Activated T-helper 17 cell treated with anti-CD3 and anti-CD28 coated beads, Interleukin-2, amount 50 U/mL, for 72 hours (primary cell): ENCODE data around the gene EBPL. TPM values are rescaled to one million over a fixed set of nuclear protein-coding genes. Genes with fewer than 3 reads are reported as not detected.
A peak's percentile ranks its signal among the peaks of the same experiment; 100 is the strongest.
"Not testable (repeated sequence)": the region's sequence is repeated elsewhere in the genome, so short reads cannot be mapped to it uniquely, and the experiment has no call there.

Source experiments
- ATAC-seq: fragments of 150-1000 bp; cut with Tn5 transposase; replicated peaks from 2 replicates; pipeline ENCODE4 v1.10.0; 2021; ENCODE audit warnings: mild to moderate bottlenecking, moderate library complexity
- H3K27ac Mint-ChIP-seq: one replicate; pipeline ENCODE4 v1.8.0; 2022; ENCODE audit warnings: mixed read lengths
- H3K27me3 Mint-ChIP-seq: one replicate; pipeline ENCODE4 v1.8.0; 2022; ENCODE audit warnings: mixed read lengths
- H3K36me3 Mint-ChIP-seq: one replicate; pipeline ENCODE4 v1.8.0; 2022; ENCODE audit warnings: low read depth, mild to moderate bottlenecking, mixed read lengths
- H3K4me1 Mint-ChIP-seq: one replicate; pipeline ENCODE4 v1.8.0; 2022; ENCODE audit warnings: mixed read lengths
- H3K4me3 Mint-ChIP-seq: one replicate; pipeline ENCODE4 v1.8.0; 2022; ENCODE audit warnings: mild to moderate bottlenecking, mixed read lengths
- H3K9me3 Mint-ChIP-seq: one replicate; pipeline ENCODE4 v1.8.0; 2022; ENCODE audit warnings: mixed read lengths
- total RNA-seq, 2 donors: library from RNA; stranded (reverse); gene quantifications; one replicate each; pipeline ENCODE4 v1.2.3, GENCODE V29; 2022

The EBPL gene
- 10 to 100 TPM; 24.0 to 53.5 TPM for total RNA-seq

DNA sequence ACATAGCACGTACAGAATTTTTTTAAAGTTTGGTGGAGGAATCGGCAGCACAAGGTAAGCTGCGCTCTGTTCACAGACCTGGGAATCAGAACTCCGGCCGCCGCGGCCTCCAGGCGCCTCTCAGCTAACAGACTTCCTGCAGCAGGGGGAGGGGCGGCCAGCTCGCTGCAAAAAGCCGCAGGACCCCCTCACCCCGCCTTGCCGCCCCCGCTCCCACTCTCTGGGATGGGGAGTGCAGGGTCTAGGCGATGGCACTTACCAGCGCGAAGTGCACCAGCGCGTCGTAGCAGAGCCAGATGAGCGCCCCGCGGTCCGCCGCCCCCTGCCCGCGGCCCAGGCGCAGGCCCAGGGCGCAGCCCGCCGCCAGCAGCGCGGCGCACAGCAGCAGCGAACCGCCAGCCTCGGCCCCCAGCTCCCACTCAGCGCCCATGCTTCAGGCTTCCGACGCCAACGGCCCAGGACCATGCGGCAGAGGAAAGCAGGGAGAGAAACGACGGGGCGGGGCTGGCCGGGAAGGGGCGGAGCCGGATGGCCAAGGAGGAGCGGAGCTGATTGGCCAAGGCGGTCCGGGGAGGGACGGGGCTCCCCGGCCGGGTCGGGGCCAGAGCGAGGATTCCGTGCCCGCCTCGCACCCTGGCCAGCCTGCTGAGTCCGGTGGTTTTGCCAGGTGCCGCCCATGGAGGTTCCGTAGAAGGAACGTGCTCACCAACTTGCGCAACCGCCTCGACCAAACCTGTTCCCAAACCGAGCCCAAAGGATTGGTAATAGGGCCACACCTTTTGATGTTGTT lies at the start of gene EBPL:
Gene EBPL (minus strand): TSS at position 492 of the 790 bp plus-strand sequence. CDS start 62 bp downstream, at position 430.
- peak within 1 kb of the TSS; percentile 89 for H3K4me3 Mint-ChIP-seq
- no peaks in the 10 kb centered on the region for H3K4me1 Mint-ChIP-seq
- peak within 1 kb of the TSS; percentile 83 for H3K27ac Mint-ChIP-seq
- ATAC-seq, result peak; percentile 99
- H3K36me3 Mint-ChIP-seq, result no peaks in the 10 kb centered on the region
- H3K9me3 Mint-ChIP-seq, result no peaks in the 10 kb centered on the region
- no peaks in the 10 kb centered on the region for H3K27me3 Mint-ChIP-seq

GRCh38 chr13:49740870-49741269 lies 49.6 kb upstream of the EBPL start:
- H3K4me3 Mint-ChIP-seq, result no peak overlapping the region
- peaks cover 71% of the 10 kb centered on the region for H3K36me3 Mint-ChIP-seq
- no peaks in the 10 kb centered on the region for H3K9me3 Mint-ChIP-seq
- no peak for ATAC-seq
- H3K27me3 Mint-ChIP-seq, result no peaks in the 10 kb centered on the region
- no peaks in the 10 kb centered on the region for H3K4me1 Mint-ChIP-seq
- no peak overlapping the region for H3K27ac Mint-ChIP-seq

DNA sequence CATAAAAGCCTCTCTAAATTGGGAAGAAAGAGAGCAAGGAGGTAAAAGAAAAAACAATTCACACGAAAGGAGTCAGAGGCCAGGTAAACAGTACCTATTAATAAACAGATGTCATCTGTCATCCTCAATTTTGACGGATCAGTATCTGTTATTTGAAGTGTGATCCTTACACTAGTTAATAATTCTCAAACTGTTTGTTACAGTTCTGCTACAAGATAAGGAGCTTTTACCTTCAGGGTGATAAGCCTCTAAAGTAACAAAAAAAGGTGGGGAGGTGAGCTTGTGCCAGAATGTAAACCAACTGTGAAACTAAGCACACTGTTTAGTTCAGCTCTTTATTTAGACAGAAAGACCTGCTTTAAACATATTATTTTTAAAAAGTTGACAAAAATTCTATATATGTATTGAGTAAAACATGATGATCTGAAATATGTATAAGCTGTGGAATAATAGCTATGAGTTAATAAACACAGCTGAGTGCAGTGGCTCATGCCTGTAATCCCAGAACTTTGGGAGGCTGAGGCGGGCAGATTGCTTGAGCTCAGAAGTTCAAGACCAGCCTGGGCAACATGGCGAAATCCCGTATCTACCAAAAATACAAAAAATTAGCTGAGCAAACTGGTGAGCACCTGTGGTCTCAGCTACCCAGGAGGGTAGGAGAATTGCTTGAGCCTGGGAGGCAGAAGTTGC lies 48.4 kb upstream of the EBPL start:
- Mint-ChIP-seq H3K27ac (no peak overlapping the region), H3K27me3 (no peaks in the 10 kb centered on the region), H3K4me1 (no peaks in the 10 kb centered on the region), H3K9me3 (no peaks in the 10 kb centered on the region), H3K4me3 (no peak overlapping the region), H3K36me3 (peaks cover 61% of the 10 kb centered on the region)
- ATAC-seq, result no peak

- Mint-ChIP-seq H3K36me3 (peaks cover 37% of the 10 kb centered on the region), H3K27me3 (no peaks in the 10 kb centered on the region), H3K4me1 (no peaks in the 10 kb centered on the region), H3K27ac (no peak overlapping the region), H3K9me3 (no peaks in the 10 kb centered on the region), H3K4me3 (no peak overlapping the region)
- ATAC-seq, result no peak
Measured at GRCh38 chr13:49733181-49733951, 42.1 kb upstream of the EBPL start.

- Mint-ChIP-seq H3K4me3 (no peak overlapping the region), H3K9me3 (no peaks in the 10 kb centered on the region), H3K36me3 (peaks cover 52% of the 10 kb centered on the region), H3K4me1 (no peaks in the 10 kb centered on the region), H3K27me3 (no peaks in the 10 kb centered on the region), H3K27ac (no peak overlapping the region)
- ATAC-seq, result no peak
Measured at GRCh38 chr13:49731766-49732165, 40.5 kb upstream of the EBPL start.

DNA sequence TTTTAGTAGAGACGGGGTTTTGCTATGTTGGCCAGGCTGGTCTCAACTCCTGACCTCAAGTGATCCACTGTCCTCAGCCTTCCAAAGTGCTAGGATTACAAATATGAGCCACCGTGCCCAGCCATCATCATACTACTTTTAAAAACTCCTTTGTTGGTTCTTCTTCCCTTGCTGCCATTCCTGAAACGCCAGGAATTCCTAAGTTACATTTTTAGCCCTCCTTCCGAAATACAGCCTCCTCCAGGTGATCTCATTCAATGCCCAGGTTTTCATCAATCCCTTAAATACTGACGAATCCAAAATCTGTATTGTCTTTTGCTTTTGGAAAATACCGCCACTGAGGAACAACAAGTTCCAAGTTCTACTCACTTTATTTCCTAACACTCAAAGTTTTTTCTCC lies 25.3 kb upstream of the EBPL start:
- Mint-ChIP-seq H3K9me3 (peaks cover 6% of the 10 kb centered on the region), H3K4me3 (no peak overlapping the region), H3K36me3 (peaks cover 91% of the 10 kb centered on the region), H3K27me3 (no peaks in the 10 kb centered on the region), H3K4me1 (no peaks in the 10 kb centered on the region), H3K27ac (no peak overlapping the region)
- ATAC-seq, result no peak

DNA sequence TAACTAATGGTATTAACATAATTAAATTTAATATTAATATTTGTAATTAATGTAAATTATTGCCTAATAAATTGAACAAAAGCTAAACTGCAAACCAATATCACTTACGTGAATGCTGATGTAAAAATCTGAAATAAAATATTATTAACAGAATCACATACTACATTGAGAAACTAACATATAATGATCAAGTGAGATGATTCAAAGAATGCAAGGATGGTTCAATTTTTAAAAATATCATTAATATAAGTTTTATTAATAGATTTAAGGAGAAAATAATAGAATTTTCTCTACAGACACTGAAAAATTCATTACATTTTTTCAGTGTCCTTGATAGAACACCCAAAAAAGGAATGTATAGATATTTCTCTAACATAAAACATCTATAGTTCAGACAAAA lies 23.5 kb upstream of the EBPL start:
- no peaks in the 10 kb centered on the region for H3K4me1 Mint-ChIP-seq
- peaks cover 6% of the 10 kb centered on the region for H3K9me3 Mint-ChIP-seq
- H3K27ac Mint-ChIP-seq, result no peak overlapping the region
- H3K27me3 Mint-ChIP-seq, result no peaks in the 10 kb centered on the region
- no peak overlapping the region for H3K4me3 Mint-ChIP-seq
- peaks cover 91% of the 10 kb centered on the region for H3K36me3 Mint-ChIP-seq
- no peak for ATAC-seq

GRCh38 chr13:49711218-49711863 lies 20.1 kb upstream of the EBPL start:
- H3K36me3 Mint-ChIP-seq, result peaks cover 89% of the 10 kb centered on the region
- no peaks in the 10 kb centered on the region for H3K4me1 Mint-ChIP-seq
- peak overlapping the region; percentile 22 for H3K27ac Mint-ChIP-seq
- H3K4me3 Mint-ChIP-seq, result no peak overlapping the region
- H3K9me3 Mint-ChIP-seq, result peaks cover 3% of the 10 kb centered on the region
- ATAC-seq, result no peak
- H3K27me3 Mint-ChIP-seq, result no peaks in the 10 kb centered on the region

DNA sequence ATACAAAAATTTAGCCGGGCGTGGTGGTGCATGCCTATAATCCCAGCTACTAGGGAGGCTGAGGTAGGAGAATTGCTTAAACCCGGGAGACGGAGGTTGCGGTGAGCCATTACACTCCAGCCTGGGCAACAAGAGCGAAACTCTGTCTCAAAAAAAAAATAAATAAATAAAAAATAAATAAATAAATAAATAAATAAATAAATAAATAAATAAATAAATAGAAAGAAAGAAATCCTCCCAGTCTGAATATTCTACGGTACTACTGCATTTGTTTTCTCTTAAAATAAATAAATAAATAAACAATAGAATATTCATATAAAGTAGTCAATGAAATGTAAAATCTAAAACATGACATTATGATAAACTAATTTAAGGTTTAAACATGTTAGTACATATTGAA lies 13.0 kb upstream of the EBPL start:
- H3K4me1 Mint-ChIP-seq, H3K27ac Mint-ChIP-seq, H3K9me3 Mint-ChIP-seq, H3K27me3 Mint-ChIP-seq, ATAC-seq, H3K4me3 Mint-ChIP-seq: not testable (repeated sequence)
- peaks cover 85% of the 10 kb centered on the region for H3K36me3 Mint-ChIP-seq

DNA sequence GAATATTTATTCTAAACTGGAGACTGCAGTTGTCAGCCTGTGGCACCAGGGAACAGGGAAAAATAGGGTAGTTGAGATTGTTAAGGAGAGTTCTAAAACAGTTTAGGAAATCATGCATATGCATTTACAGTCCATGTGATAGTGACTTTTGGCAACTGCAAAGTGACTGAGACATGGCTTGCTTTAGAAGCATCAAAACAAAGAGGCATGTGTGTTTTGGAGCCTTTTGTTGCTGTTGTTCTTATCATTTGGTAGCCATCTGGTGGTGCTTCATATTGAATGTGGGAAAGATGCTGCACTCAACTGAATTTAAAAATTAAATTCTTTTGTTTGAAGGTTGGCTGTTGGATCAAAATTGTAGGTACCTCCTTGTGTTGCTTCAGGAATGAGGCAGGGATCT lies 10.2 kb upstream of the EBPL start:
- H3K9me3 Mint-ChIP-seq, result no peaks in the 10 kb centered on the region
- no peak overlapping the region for H3K27ac Mint-ChIP-seq
- H3K27me3 Mint-ChIP-seq, result no peaks in the 10 kb centered on the region
- ATAC-seq, result no peak
- no peak overlapping the region for H3K4me3 Mint-ChIP-seq
- H3K36me3 Mint-ChIP-seq, result peaks cover 62% of the 10 kb centered on the region
- H3K4me1 Mint-ChIP-seq, result no peaks in the 10 kb centered on the region

DNA sequence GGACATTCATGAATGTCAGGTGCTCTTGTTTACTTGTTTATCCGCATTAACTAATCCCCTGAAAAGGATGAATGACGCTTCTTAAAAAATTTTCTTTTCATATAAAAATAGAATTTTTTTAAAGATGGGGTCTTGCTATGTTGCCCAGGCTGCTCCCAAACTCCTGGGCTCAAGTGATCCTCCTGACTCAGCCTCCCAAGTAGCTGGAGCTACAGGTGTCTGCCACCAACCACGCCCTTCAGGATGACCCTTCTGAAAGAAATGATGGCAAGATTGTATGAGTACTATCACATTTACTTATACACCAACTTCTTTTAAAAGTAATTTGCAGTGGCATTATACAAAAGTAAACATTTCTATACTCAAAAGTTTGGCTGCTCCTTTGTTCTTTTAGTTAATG lies 6.2 kb upstream of the EBPL start:
- Mint-ChIP-seq H3K4me1 (no peaks in the 10 kb centered on the region), H3K27me3 (no peaks in the 10 kb centered on the region)
- ATAC-seq, result no peak

GRCh38 chr13:49694446-49694845 lies 3.2 kb upstream of the EBPL start:
- Mint-ChIP-seq H3K27me3 (no peaks in the 10 kb centered on the region), H3K9me3 (no peaks in the 10 kb centered on the region), H3K4me1 (no peaks in the 10 kb centered on the region), H3K4me3 (no peak overlapping the region), H3K27ac (no peak overlapping the region), H3K36me3 (peaks cover 6% of the 10 kb centered on the region)
- no peak for ATAC-seq

More for the DNA sequence above, 6.2 kb upstream of the EBPL start:
- peaks cover 36% of the 10 kb centered on the region for H3K36me3 Mint-ChIP-seq
- no peaks in the 10 kb centered on the region for H3K9me3 Mint-ChIP-seq
- no peak overlapping the region for H3K4me3 Mint-ChIP-seq
- H3K27ac Mint-ChIP-seq, result no peak overlapping the region

GRCh38 chr13:49693877-49694276 lies 2.6 kb upstream of the EBPL start:
- no peak overlapping the region for H3K27ac Mint-ChIP-seq
- no peaks in the 10 kb centered on the region for H3K27me3 Mint-ChIP-seq

GRCh38 chr13:49693191-49693733 lies 2.0 kb upstream of the EBPL start:
- no peak for ATAC-seq
- H3K4me1 Mint-ChIP-seq, result no peaks in the 10 kb centered on the region
- no peaks in the 10 kb centered on the region for H3K36me3 Mint-ChIP-seq
- no peaks in the 10 kb centered on the region for H3K27me3 Mint-ChIP-seq
- H3K27ac Mint-ChIP-seq, result no peak overlapping the region
- H3K4me3 Mint-ChIP-seq, result no peak overlapping the region
- H3K9me3 Mint-ChIP-seq, result no peaks in the 10 kb centered on the region

More at GRCh38 chr13:49693877-49694276, 2.6 kb upstream of the EBPL start:
- no peak for ATAC-seq
- H3K4me3 Mint-ChIP-seq, result no peak overlapping the region
- no peaks in the 10 kb centered on the region for H3K4me1 Mint-ChIP-seq
- H3K36me3 Mint-ChIP-seq, result peaks cover 2% of the 10 kb centered on the region
- no peaks in the 10 kb centered on the region for H3K9me3 Mint-ChIP-seq
